Chondrocyte (in vitro differentiated cells): ENCODE results near the gene ZYX. TPM values are rescaled to one million over a fixed set of nuclear protein-coding genes. Genes with fewer than 3 reads are reported as not detected.
A peak's percentile ranks its signal among the peaks of the same experiment; 100 is the strongest.

Experiments used
- DNase-seq: peaks from one replicate; pipeline ENCODE4 v3.0.0; 2021; ENCODE audit warnings: mixed read lengths, low spot score
- H3K27ac Mint-ChIP-seq: one replicate; pipeline ENCODE4 v1.8.0; 2021; ENCODE audit warnings: mild to moderate bottlenecking, moderate library complexity, mixed read lengths; ENCODE audit not compliant: unreplicated experiment
- H3K27me3 Mint-ChIP-seq: 2 replicates; pipeline ENCODE4 v1.8.0; 2021; ENCODE audit warnings: low read depth, mixed read lengths
- H3K36me3 Mint-ChIP-seq: 2 replicates; pipeline ENCODE4 v1.8.0; 2021; ENCODE audit warnings: low read depth, mixed read lengths
- H3K4me1 Mint-ChIP-seq: 2 replicates; pipeline ENCODE4 v1.8.0; 2021; ENCODE audit warnings: low read depth, mild to moderate bottlenecking, mixed read lengths
- H3K4me3 Mint-ChIP-seq: one replicate; pipeline ENCODE4 v1.8.0; 2021; ENCODE audit warnings: mild to moderate bottlenecking, moderate library complexity, mixed read lengths; ENCODE audit not compliant: unreplicated experiment
- H3K9me3 Mint-ChIP-seq: 2 replicates; pipeline ENCODE4 v1.8.0; 2021; ENCODE audit warnings: low read depth, mixed read lengths
- long read RNA-seq: library from polyadenylated mRNA; stranded (forward); transcript quantifications from one replicate; pipeline ENCODE4 v2.0.0, GENCODE V29; 2021
- total RNA-seq: library from RNA; stranded (reverse); gene quantifications from 3 replicates; pipeline ENCODE4 v1.2.1, GENCODE V29; 2021
- TF ChIP-seq, protein P1 (sequence below): fragments of 200-600 bp; sonication (generic); IDR thresholded peaks from 2 replicates; pipeline ENCODE4 v1.5.0; 2021; ENCODE audit warnings: antibody characterized with exemption, mild to moderate bottlenecking, moderate library complexity

ZYX gene
- 241 to 386 TPM (median 384 TPM) in 3 replicates for total RNA-seq
- long read RNA-seq, transcript ZYX-201 (10 exons, 2,493 nt): major isoform, 207 of 575 reads
- long read RNA-seq, partial matches to known transcripts: 85 of 575 reads
- long read RNA-seq, other reads (novel, unspliced or antisense): 283 of 575 reads

GRCh38 chr7:143380646-143381426, at the start of gene ZYX:
ZYX (plus strand) TSS chr7:143381345; CDS start chr7:143381572, 227 bp downstream.
- Mint-ChIP-seq H3K36me3 (peaks cover 6% of the 10 kb centered on the region), H3K27ac (peak within 1 kb of the TSS; percentile 98), H3K9me3 (no peaks in the 10 kb centered on the region), H3K4me3 (peak within 1 kb of the TSS; percentile 89), H3K27me3 (no peaks in the 10 kb centered on the region), H3K4me1 (peaks cover 21% of the 10 kb centered on the region)
- peak; percentile 97 for DNase-seq
- TF ChIP-seq, protein P1, sequence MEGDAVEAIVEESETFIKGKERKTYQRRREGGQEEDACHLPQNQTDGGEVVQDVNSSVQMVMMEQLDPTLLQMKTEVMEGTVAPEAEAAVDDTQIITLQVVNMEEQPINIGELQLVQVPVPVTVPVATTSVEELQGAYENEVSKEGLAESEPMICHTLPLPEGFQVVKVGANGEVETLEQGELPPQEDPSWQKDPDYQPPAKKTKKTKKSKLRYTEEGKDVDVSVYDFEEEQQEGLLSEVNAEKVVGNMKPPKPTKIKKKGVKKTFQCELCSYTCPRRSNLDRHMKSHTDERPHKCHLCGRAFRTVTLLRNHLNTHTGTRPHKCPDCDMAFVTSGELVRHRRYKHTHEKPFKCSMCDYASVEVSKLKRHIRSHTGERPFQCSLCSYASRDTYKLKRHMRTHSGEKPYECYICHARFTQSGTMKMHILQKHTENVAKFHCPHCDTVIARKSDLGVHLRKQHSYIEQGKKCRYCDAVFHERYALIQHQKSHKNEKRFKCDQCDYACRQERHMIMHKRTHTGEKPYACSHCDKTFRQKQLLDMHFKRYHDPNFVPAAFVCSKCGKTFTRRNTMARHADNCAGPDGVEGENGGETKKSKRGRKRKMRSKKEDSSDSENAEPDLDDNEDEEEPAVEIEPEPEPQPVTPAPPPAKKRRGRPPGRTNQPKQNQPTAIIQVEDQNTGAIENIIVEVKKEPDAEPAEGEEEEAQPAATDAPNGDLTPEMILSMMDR: no peak

GRCh38 chr7:143334244-143334643, 46.9 kb upstream of the ZYX start:
- Mint-ChIP-seq H3K4me1 (peaks cover 7% of the 10 kb centered on the region), H3K27me3 (peaks cover 21% of the 10 kb centered on the region), H3K4me3 (no peak overlapping the region)

DNA sequence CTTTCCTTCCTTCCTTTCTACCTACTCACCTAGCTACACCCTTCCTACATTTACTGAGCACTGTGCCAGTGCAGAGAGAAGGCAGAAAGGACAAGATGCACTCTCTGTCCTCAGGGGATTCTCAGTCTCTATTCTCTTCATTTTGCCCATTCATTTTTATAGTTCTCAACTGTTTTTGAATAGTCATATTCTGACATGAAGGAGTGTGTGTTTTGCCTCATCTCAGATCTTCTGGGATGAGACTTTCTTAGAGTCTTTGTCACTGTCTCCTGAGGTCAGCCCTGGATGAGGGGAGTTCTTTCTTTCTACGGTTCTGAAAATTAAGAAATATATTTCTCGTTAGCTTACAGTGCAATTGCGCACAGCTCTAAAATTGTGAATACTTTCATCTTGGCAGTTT, 43.9 kb upstream of the ZYX start:
- no peak for DNase-seq
- H3K4me1 Mint-ChIP-seq: no peaks in the 10 kb centered on the region
- no peak overlapping the region for H3K4me3 Mint-ChIP-seq
- H3K9me3 Mint-ChIP-seq: no peaks in the 10 kb centered on the region
- peaks cover 26% of the 10 kb centered on the region for H3K27me3 Mint-ChIP-seq
- H3K36me3 Mint-ChIP-seq: no peaks in the 10 kb centered on the region
- TF ChIP-seq, protein P1: no peak
- no peak overlapping the region for H3K27ac Mint-ChIP-seq

More at GRCh38 chr7:143334244-143334643, 46.9 kb upstream of the ZYX start:
- Mint-ChIP-seq H3K9me3 (no peaks in the 10 kb centered on the region), H3K27ac (no peak overlapping the region), H3K36me3 (no peaks in the 10 kb centered on the region)
- TF ChIP-seq, protein P1: no peak
- DNase-seq: no peak

DNA sequence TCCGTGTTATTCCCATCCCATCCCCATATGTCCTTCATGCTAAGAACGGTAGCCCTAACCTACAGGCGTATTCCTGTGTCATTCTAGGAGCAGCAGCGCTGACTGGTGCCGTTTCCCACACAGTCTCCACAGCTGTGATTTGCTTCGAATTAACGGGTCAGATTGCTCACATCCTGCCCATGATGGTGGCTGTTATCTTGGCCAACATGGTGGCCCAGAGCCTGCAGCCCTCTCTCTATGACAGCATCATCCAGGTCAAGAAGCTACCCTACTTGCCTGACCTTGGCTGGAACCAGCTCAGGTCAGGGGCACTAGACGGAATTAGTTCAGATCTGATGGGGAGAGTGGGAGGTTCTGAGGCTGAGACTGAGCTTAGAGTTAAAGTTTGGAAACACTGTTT, 39.3 kb upstream of the ZYX start:
- no peaks in the 10 kb centered on the region for H3K9me3 Mint-ChIP-seq

GRCh38 chr7:143343596-143343995, 37.5 kb upstream of the ZYX start:
- H3K9me3 Mint-ChIP-seq: no peaks in the 10 kb centered on the region
- TF ChIP-seq, protein P1: no peak
- peaks cover 34% of the 10 kb centered on the region for H3K27me3 Mint-ChIP-seq
- H3K4me3 Mint-ChIP-seq: no peak overlapping the region
- H3K36me3 Mint-ChIP-seq: no peaks in the 10 kb centered on the region
- DNase-seq: no peak
- H3K27ac Mint-ChIP-seq: no peak overlapping the region
- peaks cover 8% of the 10 kb centered on the region for H3K4me1 Mint-ChIP-seq

More for the DNA sequence above, 39.3 kb upstream of the ZYX start:
- TF ChIP-seq, protein P1: no peak
- Mint-ChIP-seq H3K27me3 (peaks cover 36% of the 10 kb centered on the region), H3K4me3 (no peak overlapping the region), H3K36me3 (no peaks in the 10 kb centered on the region), H3K4me1 (peaks cover 8% of the 10 kb centered on the region), H3K27ac (no peak overlapping the region)
- no peak for DNase-seq
